BJ (cell line): Measurements from ENCODE around the gene C2CD2. TPM values are rescaled to one million over a fixed set of nuclear protein-coding genes. Genes with fewer than 3 reads are reported as not detected.

Experiments
- CTCF ChIA-PET: fragments of 350-600 bp; formaldehyde crosslinking; extraction: SDS; loops from one replicate; lab custom pipeline; 2021; ENCODE audit warnings: antibody characterized with exemption, inconsistent platforms; lab: Yijun Ruan, JAX
- POLR2A ChIA-PET: fragments of 300-600 bp; sonication (Branson Sonifier 250); formaldehyde crosslinking; extraction: SDS; loops from one replicate; lab custom pipeline; 2021; ENCODE audit warnings: antibody characterized with exemption; lab: Charles Lee
- DNase-seq: peaks from one replicate; pipeline ENCODE4 v3.0.0-alpha.2; 2011; ENCODE audit warnings: low read depth
- H3K27me3 ChIP-seq: 2 replicates; pipeline ENCODE4 v1.6.0; 2011; ENCODE audit warnings: low read length; ENCODE audit not compliant: control insufficient read depth, insufficient read depth
- H3K36me3 ChIP-seq: 2 replicates; pipeline ENCODE4 v1.5.1; 2011; ENCODE audit warnings: low read length; ENCODE audit not compliant: control insufficient read depth, insufficient read depth
- H3K4me3 ChIP-seq: 2 replicates; pipeline ENCODE4 v1.5.1; 2011; ENCODE audit warnings: low read depth, mild to moderate bottlenecking, control low read depth, low read length
- CTCF ChIP-seq: IDR thresholded peaks from 2 replicates; pipeline ENCODE4 v1.5.1; 2011; ENCODE audit warnings: low read depth, mild to moderate bottlenecking, control low read depth, inconsistent platforms, low read length, moderate library complexity; ENCODE audit not compliant: insufficient read depth
- polyA plus RNA-seq: library from polyadenylated mRNA; depleted of rRNA; stranded (reverse); fragments of >200 nt; gene quantifications from 2 replicates; pipeline ENCODE4 v1.2.3, GENCODE V29; 2011

C2CD2 gene
- polyA plus RNA-seq, 1 experiment = 21.9 TPM

GRCh38 chr21:41983229-41983628, 29.4 kb upstream of the C2CD2 start:
- CTCF ChIA-PET = no interaction called here
- no peak for TF ChIP-seq CTCF
- Histone ChIP-seq H3K4me3 (no peak overlapping the region), H3K27me3 (no peaks in the 10 kb centered on the region), H3K36me3 (no peaks in the 10 kb centered on the region)
- POLR2A ChIA-PET = no interaction called here
- no peak for DNase-seq

- CTCF ChIA-PET = interaction anchor here (1.0 to 1.2 kb wide), 3 partner anchors 10 to 136 kb away, joined by 3 to 4 read pairs (median 3); no protein-coding TSS in a partner anchor
- no peak overlapping the region for H3K4me3 ChIP-seq
- POLR2A ChIA-PET = no interaction called here
- no peaks in the 10 kb centered on the region for H3K36me3 ChIP-seq
- DNase-seq = no peak
- H3K27me3 ChIP-seq = no peaks in the 10 kb centered on the region
- TF ChIP-seq CTCF = no peak
Observed at GRCh38 chr21:41980561-41980960, 26.7 kb upstream of the C2CD2 start.

GRCh38 chr21:41979751-41980369, 26.0 kb upstream of the C2CD2 start:
- Histone ChIP-seq H3K36me3 (no peaks in the 10 kb centered on the region), H3K27me3 (no peaks in the 10 kb centered on the region), H3K4me3 (no peak overlapping the region)
- ChIA-PET POLR2A (no interaction called here), CTCF (interaction anchor here (1.0 kb wide), 2 partner anchors 9 to 22 kb away, joined by 3 read pairs; no protein-coding TSS in a partner anchor)
- TF ChIP-seq CTCF = no peak
- DNase-seq = no peak

- no peak overlapping the region for H3K4me3 ChIP-seq
- ChIA-PET POLR2A (no interaction called here), CTCF (interaction anchor here (1.5 kb wide), 1 partner anchor 138 kb away, joined by 3 read pairs; no protein-coding TSS in a partner anchor)
- TF ChIP-seq CTCF = no peak
- no peaks in the 10 kb centered on the region for H3K36me3 ChIP-seq
- DNase-seq = no peak
- no peaks in the 10 kb centered on the region for H3K27me3 ChIP-seq
Observed at GRCh38 chr21:41979335-41979734, 25.5 kb upstream of the C2CD2 start.

- Histone ChIP-seq H3K27me3 (no peaks in the 10 kb centered on the region), H3K36me3 (no peaks in the 10 kb centered on the region), H3K4me3 (no peak overlapping the region)
- no peak for DNase-seq
- TF ChIP-seq CTCF = no peak
- ChIA-PET POLR2A (no interaction called here), CTCF (no interaction called here)
Observed at GRCh38 chr21:41977034-41977950, 23.5 kb upstream of the C2CD2 start.
